Adrenal gland (tissue), 19 donors: ENCODE data around the gene CUL1. TPM values are rescaled to one million over a fixed set of nuclear protein-coding genes. Genes with fewer than 3 reads are reported as not detected.

Source experiments
- DNase-seq, 7 donors: peaks; one replicate each; pipeline ENCODE4 v3.0.0-alpha.2; 2019 to 2020
- H3K27ac ChIP-seq, 5 donors: fragments of 200-600 bp; sonication (generic) in 4 of 5; 1 replicate in 3 of 5; 2 replicates in 2 of 5; pipeline versions ENCODE4 v1.5.1 to v1.8.0; 2016 to 2020; ENCODE audit warnings: mild to moderate bottlenecking in 1 of 5
- H3K27me3 ChIP-seq: fragments of 200-600 bp; 2 replicates; pipeline ENCODE4 v1.8.0; 2021
- H3K36me3 ChIP-seq, 2 donors: fragments of 200-600 bp; replicated peaks in 1 of 2; 1 replicate in 1 of 2; 2 replicates in 1 of 2; pipeline versions ENCODE4 v1.5.1 to v1.8.0; 2018 to 2022
- H3K4me1 ChIP-seq, 2 donors: fragments of 200-600 bp; replicated peaks in 1 of 2; 1 replicate in 1 of 2; 2 replicates in 1 of 2; pipeline versions ENCODE4 v1.5.1 to v1.8.0; 2018 to 2021
- H3K4me3 ChIP-seq, 4 donors: fragments of 200-600 bp; sonication (generic) in 3 of 4; one replicate each; pipeline ENCODE4 v1.5.1; 2016 to 2018
- H3K9me3 ChIP-seq, 3 donors: fragments of 200-600 bp; sonication (generic) in 1 of 3; replicated peaks in 1 of 3; 1 replicate in 2 of 3; 2 replicates in 1 of 3; pipeline versions ENCODE4 v1.5.1 to v1.8.0; 2016 to 2021
- POLR2A ChIP-seq, 2 donors: fragments of 450-650 bp; IDR thresholded peaks; one replicate each; pipeline ENCODE4 v1.6.1; 2017; ENCODE audit warnings: antibody characterized with exemption in 2 of 2, mild to moderate bottlenecking in 2 of 2, moderate library complexity in 1 of 2
- WGBS, 4 donors: extraction: QIAGEN DNeasy Blood & Tissue Kit in 2 of 4; methylation state at CpG; one replicate each; pipeline versions ENCODE4 v1.1.5 to v1.1.7; 2013 to 2017; 5-methylcytosine and 5-hydroxymethylcytosine counted together
- intact Hi-C, 2 donors: fragments of 100-400 bp; cut with DNase I; formaldehyde crosslinking; loops; one replicate each; pipeline versions ENCODE4 v1.14.1 to v1.15.0; 2022 to 2023
- long read RNA-seq, 10 donors: library from polyadenylated mRNA in 3 of 10; unstranded in 2 of 10; stranded (forward) in 1 of 10; transcript quantifications; one replicate each; pipeline ENCODE4 v2.0.0 and lab custom pipeline, GENCODE V29; 2021 to 2026
- polyA plus RNA-seq, 3 donors: library from polyadenylated mRNA; stranded (reverse); fragments of 200-250 nt in 2 of 3; fragments of 350-450 nt in 1 of 3; fragmentation: Illumina TruSeq in 1 of 3; extraction: RNeasy Lipid Tissue Mini Kit (QIAGEN cat#74804) in 1 of 3; gene quantifications; one replicate each; pipeline ENCODE4 v1.2.3, GENCODE V29; 2013 to 2014
- total RNA-seq, 9 donors: library from RNA; depleted of rRNA in 4 of 9; stranded (reverse); fragments of >200 nt in 4 of 9; fragments of 120-200 nt in 1 of 9; fragmentation: NEBNext Ultra II Directional in 1 of 9; extraction: Animal tissue kit (Norgen Biotek cat#: 25700) in 1 of 9; gene quantifications; one replicate each; pipeline versions ENCODE4 v1.1.0 to v1.2.4, GENCODE V29; 2013 to 2023
- TF ChIP-seq, protein P1 (sequence below), 6 experiments: fragments of 450-650 bp in 4 of 6; fragments of 200-600 bp in 2 of 6; sonication (generic) in 1 of 6; IDR thresholded peaks; 1 replicate in 5 of 6; 2 replicates in 1 of 6; pipeline versions ENCODE4 v1.5.1 to v1.8.0; 2016 to 2021; ENCODE audit warnings: antibody characterized with exemption in 6 of 6, mild to moderate bottlenecking in 2 of 6, moderate library complexity in 1 of 6
- donor health status: healthy with polysubstance abuse.
- donor health status: Bipolar disorder and iron deficiency.
- donor health status: DM: yes; HTN: yes; CAD: no.
- donor health status: DM: no; HTN: no; CAD: no.
- donor health status: DM: no; HTN: no; CAD: no.
- donor health status: DM: yes; HTN: yes; CAD: no.

Gene CUL1
- total RNA-seq (10 to 100 TPM; 27.8 to 69.0 (median 39.1) TPM), polyA plus RNA-seq (100 to 1,000 TPM in 1 of 3 donors, 10 to 100 TPM in 2; 20.8 to 106 (median 22.3) TPM)
- long read RNA-seq, donor 1, transcript CUL1-201 (22 exons, 3,064 nt): major isoform, 15 of 15 reads
- long read RNA-seq, donor 1, partial matches to known transcripts: 0 of 15 reads
- long read RNA-seq, donor 1, other reads (novel, unspliced or antisense): 0 of 15 reads
- long read RNA-seq, donor 2, transcript CUL1-201 (22 exons, 3,064 nt): major isoform, 5 of 14 reads
- long read RNA-seq, donor 2, partial matches to known transcripts: 7 of 14 reads
- long read RNA-seq, donor 2, other reads (novel, unspliced or antisense): 0 of 14 reads
- long read RNA-seq, donor 3, transcript CUL1-201 (22 exons, 3,064 nt): major isoform, 8 of 8 reads
- long read RNA-seq, donor 3, partial matches to known transcripts: 0 of 8 reads
- long read RNA-seq, donor 3, other reads (novel, unspliced or antisense): 0 of 8 reads
- long read RNA-seq, donor 4, transcript CUL1-201 (22 exons, 3,064 nt): major isoform, 15 of 26 reads
- long read RNA-seq, donor 4, partial matches to known transcripts: 7 of 26 reads
- long read RNA-seq, donor 4, other reads (novel, unspliced or antisense): 4 of 26 reads
- long read RNA-seq, donor 5, transcript CUL1-201 (22 exons, 3,064 nt): major isoform, 125 of 145 reads
- long read RNA-seq, donor 5, partial matches to known transcripts: 4 of 145 reads
- long read RNA-seq, donor 5, other reads (novel, unspliced or antisense): 12 of 145 reads
- long read RNA-seq, donor 6, transcript CUL1-201 (22 exons, 3,064 nt): major isoform, 9 of 20 reads
- long read RNA-seq, donor 6, partial matches to known transcripts: 6 of 20 reads
- long read RNA-seq, donor 6, other reads (novel, unspliced or antisense): 5 of 20 reads
- long read RNA-seq, donor 7, partial matches to known transcripts: 0 of 4 reads
- long read RNA-seq, donor 7, other reads (novel, unspliced or antisense): 0 of 4 reads
- long read RNA-seq, donor 8, transcript CUL1-201 (22 exons, 3,064 nt): major isoform, 15 of 18 reads
- long read RNA-seq, donor 8, partial matches to known transcripts: 0 of 18 reads
- long read RNA-seq, donor 8, other reads (novel, unspliced or antisense): 0 of 18 reads
- long read RNA-seq, donor 9, transcript CUL1-201 (22 exons, 3,064 nt): major isoform, 17 of 17 reads
- long read RNA-seq, donor 9, partial matches to known transcripts: 0 of 17 reads
- long read RNA-seq, donor 9, other reads (novel, unspliced or antisense): 0 of 17 reads
- long read RNA-seq, donor 10, transcript CUL1-201 (22 exons, 3,064 nt): major isoform, 6 of 11 reads
- long read RNA-seq, donor 10, partial matches to known transcripts: 5 of 11 reads
- long read RNA-seq, donor 10, other reads (novel, unspliced or antisense): 0 of 11 reads

DNA sequence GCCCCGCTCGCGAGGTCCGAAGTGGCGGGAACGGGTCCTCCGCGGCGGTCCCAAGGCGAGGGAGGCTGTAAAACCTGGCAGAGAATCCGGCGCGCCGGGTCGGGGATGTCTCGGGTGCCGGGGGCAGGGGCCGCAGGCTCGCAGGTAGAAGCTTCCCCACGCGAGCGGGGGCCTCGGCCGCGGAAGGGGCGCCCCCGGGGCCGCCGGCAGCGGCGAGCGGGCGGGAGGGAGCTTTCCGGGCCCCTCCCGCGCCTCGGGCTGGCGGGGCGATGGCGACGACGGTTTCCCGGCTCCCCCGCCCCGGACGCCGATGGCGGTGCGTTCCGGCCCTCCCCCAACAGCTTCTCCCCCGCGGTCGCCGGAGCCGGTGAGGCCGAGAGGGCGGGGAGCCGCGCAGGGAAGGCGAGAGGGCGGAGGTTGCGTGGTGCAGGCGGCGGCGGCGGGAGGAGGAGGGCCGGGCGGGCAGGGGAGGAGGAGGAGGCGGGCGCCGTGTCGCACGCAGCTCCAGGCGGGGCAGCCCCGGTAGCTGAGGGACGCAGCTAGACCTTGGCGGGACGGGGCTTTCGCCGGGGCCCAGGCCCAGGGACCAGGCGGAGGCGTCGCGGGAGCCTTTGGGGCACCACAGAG, at the start of gene CUL1:
Gene CUL1, plus strand, starts transcription at position 507 of the 627 bp plus-strand sequence. CDS start 31,220 bp downstream, outside the sequence.
- Histone ChIP-seq H3K9me3 (no peaks in the 10 kb centered on the region), H3K27ac (peak within 1 kb of the TSS; percentile 85 to 99 (median 98)), H3K36me3 (no peaks in the 10 kb centered on the region), H3K27me3 (no peaks in the 10 kb centered on the region), H3K4me3 (peak within 1 kb of the TSS; percentile 50 to 94 (median 86)), H3K4me1 (peaks cover 27 to 38% of the 10 kb centered on the region in 2 donors)
- WGBS, 4 donors: 0% methylated on average over 6 to 79 of the region's 84 CpGs; no CpG with 5 or more reads in 1 of the 4 donors
- peak; percentile 74 to 81 for TF ChIP-seq POLR2A (IDR thresholded peaks at IDR 0.05)
- TF ChIP-seq, protein P1, sequence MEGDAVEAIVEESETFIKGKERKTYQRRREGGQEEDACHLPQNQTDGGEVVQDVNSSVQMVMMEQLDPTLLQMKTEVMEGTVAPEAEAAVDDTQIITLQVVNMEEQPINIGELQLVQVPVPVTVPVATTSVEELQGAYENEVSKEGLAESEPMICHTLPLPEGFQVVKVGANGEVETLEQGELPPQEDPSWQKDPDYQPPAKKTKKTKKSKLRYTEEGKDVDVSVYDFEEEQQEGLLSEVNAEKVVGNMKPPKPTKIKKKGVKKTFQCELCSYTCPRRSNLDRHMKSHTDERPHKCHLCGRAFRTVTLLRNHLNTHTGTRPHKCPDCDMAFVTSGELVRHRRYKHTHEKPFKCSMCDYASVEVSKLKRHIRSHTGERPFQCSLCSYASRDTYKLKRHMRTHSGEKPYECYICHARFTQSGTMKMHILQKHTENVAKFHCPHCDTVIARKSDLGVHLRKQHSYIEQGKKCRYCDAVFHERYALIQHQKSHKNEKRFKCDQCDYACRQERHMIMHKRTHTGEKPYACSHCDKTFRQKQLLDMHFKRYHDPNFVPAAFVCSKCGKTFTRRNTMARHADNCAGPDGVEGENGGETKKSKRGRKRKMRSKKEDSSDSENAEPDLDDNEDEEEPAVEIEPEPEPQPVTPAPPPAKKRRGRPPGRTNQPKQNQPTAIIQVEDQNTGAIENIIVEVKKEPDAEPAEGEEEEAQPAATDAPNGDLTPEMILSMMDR (IDR thresholded peaks at IDR 0.05): no peak
- peak; percentile 86 to 91 (median 89) for DNase-seq
- intact Hi-C loops: loop anchor here in 1 of 2 donors (10.0 kb wide), 1 partner anchor 256 kb away; no protein-coding TSS in a partner anchor

DNA sequence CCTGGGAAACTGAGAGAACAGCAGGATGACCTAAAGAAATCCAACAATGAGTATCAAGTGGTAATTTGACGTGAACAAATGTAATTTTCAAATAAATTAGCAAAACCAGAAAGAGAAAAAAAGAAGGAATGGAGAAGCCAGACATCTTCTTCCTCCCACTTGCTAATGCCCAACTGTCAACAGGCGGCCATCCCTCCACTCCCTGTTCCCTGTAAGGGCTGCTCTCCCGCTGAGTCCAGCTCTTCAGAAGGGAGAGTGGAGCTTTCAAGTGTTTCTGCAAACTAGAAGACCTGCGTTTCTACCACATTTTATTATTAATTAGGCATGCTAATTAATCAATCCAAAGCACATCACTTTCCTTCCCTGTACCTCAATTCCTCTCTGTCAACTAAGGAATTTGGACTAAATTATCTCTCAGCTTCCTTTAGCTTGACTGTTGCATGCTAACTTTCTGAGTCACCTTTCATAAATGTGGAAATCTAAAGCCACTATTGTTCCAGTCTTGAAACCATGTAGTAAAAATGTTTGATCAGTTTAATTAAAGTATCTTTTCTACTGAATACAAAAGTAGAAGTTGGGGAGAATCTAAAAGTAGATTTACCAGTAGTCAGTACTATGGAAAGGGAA, 48.4 kb upstream of the CUL1 start:
- Histone ChIP-seq H3K36me3 (no peaks in the 10 kb centered on the region), H3K9me3 (no peaks in the 10 kb centered on the region), H3K4me3 (no peak overlapping the region), H3K4me1 (no peaks in the 10 kb centered on the region), H3K27me3 (no peaks in the 10 kb centered on the region), H3K27ac (no peak overlapping the region)
- TF ChIP-seq POLR2A (IDR thresholded peaks at IDR 0.05): no peak
- TF ChIP-seq, protein P1 (IDR thresholded peaks at IDR 0.05): no peak
- 80 to 85% (median 82%) methylated on average over 4 of the region's 4 CpGs for WGBS, 4 donors
- intact Hi-C loops: no loop called here
- DNase-seq: no peak

DNA sequence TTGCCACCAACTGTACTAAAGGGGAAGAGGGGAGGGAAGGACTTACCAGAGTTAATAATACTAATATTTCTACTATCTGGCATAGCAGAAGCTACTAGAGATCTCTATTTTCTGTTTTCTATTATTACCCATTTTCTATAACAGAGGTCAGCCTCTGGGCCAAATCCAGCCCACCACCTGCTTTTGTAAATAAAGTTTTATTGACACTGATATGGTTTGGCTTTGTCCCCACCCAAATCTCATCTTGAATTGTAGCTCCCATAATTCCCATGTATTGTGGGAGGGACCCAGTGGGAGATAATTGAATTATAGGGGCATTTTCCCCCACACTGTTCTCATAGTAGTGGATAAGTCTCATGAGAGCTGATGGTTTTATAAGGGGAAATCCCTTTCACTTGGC, 45.9 kb upstream of the CUL1 start:
- no peaks in the 10 kb centered on the region for H3K4me1 ChIP-seq
- no peaks in the 10 kb centered on the region for H3K27me3 ChIP-seq
- intact Hi-C loops: no loop called here
- no peak for DNase-seq
- no peaks in the 10 kb centered on the region for H3K36me3 ChIP-seq
- H3K4me3 ChIP-seq: no peak overlapping the region
- TF ChIP-seq, protein P1 (IDR thresholded peaks at IDR 0.05): no peak
- no peak for TF ChIP-seq POLR2A (IDR thresholded peaks at IDR 0.05)
- H3K9me3 ChIP-seq: no peaks in the 10 kb centered on the region
- no peak overlapping the region for H3K27ac ChIP-seq
